Measurements from ENCODE around the gene SLC35E4. TPM values are rescaled to one million over a fixed set of nuclear protein-coding genes. Genes with fewer than 3 reads are reported as not detected.
A peak's percentile ranks its signal among the peaks of the same experiment; 100 is the strongest.

The SLC35E4 gene
- total and polyA plus RNA-seq, 4 donors: 2.1 to 6.2 (median 3.7) TPM

DNA sequence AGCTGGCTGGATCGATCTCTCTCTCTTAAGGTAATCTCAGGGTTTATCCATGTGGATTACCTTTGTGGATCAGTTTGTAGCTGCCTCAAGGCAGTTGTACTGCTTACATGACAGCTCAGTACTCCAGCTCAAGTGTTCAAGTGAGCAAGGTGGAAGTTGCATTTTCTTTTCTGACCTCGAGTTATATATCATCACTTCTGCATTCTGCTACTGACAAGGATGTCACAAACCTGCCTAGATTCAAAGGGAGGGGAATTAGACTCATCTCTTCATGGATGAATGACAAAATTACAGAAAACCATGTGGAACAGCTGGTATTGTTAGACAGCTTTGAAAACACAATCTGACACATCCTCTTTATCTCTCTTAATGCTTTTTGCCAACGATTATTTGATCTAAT is 34.7 kb upstream of the SLC35E4 start:
- H3K4me3 ChIP-seq (ENCODE audit: low read length in 2 of 2): no peak overlapping the region
- DNase-seq (no peak), ATAC-seq (ENCODE audit: low FRiP score) (no peak)
- no peaks in the 10 kb centered on the region for H3K36me3 ChIP-seq (ENCODE audit: control insufficient read depth in 1 of 2, insufficient read depth in 2 of 2, low read length in 1 of 2)
- 64 to 68% methylated on average over 3 of the region's 3 CpGs for WGBS, 2 donors
- intact Hi-C loops (cut with DNase I): no loop called here
- no peak overlapping the region for H3K27ac ChIP-seq (ENCODE audit: low read depth in 1 of 2, low read length in 2 of 2)
- H3K4me1 ChIP-seq (ENCODE audit: control insufficient read depth in 1 of 2, insufficient read depth in 2 of 2, low read length in 2 of 2): no peaks in the 10 kb centered on the region
- no peaks in the 10 kb centered on the region for H3K27me3 ChIP-seq (ENCODE audit: control insufficient read depth in 1 of 2, insufficient read depth in 2 of 2, low read length in 1 of 2)
- H3K9me3 ChIP-seq (ENCODE audit: control insufficient read depth, low read length): no peaks in the 10 kb centered on the region

GRCh38 chr22:30601464-30601863 is 34.1 kb upstream of the SLC35E4 start:
- 82% methylated on average over 5 of the region's 5 CpGs for WGBS, 2 donors

DNA sequence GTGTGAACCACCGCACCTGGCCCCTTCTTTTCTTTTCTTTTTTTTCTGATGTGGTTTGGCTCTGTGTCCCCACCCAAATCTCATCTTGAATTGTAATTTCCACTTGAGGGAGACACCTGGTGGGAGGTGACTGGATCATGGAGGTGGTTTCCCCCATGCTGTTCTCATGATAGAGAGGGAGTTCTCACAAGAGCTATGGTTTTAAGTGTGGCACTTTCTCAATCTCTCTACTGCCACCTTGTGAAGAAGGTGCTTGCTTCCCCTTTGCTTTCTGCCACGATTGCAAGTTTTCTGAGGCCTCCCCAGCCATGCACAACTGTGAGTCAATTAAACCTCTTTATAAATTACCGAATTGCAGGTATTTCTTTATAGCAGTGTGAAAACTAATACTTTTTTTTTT is 33.5 kb upstream of the SLC35E4 start:
- H3K36me3 ChIP-seq (ENCODE audit: control insufficient read depth in 1 of 2, insufficient read depth in 2 of 2, low read length in 1 of 2): no peaks in the 10 kb centered on the region
- DNase-seq (no peak), ATAC-seq (ENCODE audit: low FRiP score) (no peak)
- no peak overlapping the region for H3K27ac ChIP-seq (ENCODE audit: low read depth in 1 of 2, low read length in 2 of 2)
- H3K4me1 ChIP-seq (ENCODE audit: control insufficient read depth in 1 of 2, insufficient read depth in 2 of 2, low read length in 2 of 2): no peaks in the 10 kb centered on the region
- H3K27me3 ChIP-seq (ENCODE audit: control insufficient read depth in 1 of 2, insufficient read depth in 2 of 2, low read length in 1 of 2): no peaks in the 10 kb centered on the region
- 55 to 65% methylated on average over 3 of the region's 3 CpGs for WGBS, 2 donors
- intact Hi-C loops (cut with DNase I): no loop called here
- no peaks in the 10 kb centered on the region for H3K9me3 ChIP-seq (ENCODE audit: control insufficient read depth, low read length)
- no peak overlapping the region for H3K4me3 ChIP-seq (ENCODE audit: low read length in 2 of 2)

More at GRCh38 chr22:30601464-30601863, 34.1 kb upstream of the SLC35E4 start:
- Histone ChIP-seq H3K27me3 (ENCODE audit: control insufficient read depth in 1 of 2, insufficient read depth in 2 of 2, low read length in 1 of 2) (no peaks in the 10 kb centered on the region), H3K9me3 (ENCODE audit: control insufficient read depth, low read length) (no peaks in the 10 kb centered on the region), H3K27ac (ENCODE audit: low read depth in 1 of 2, low read length in 2 of 2) (no peak overlapping the region), H3K4me1 (ENCODE audit: control insufficient read depth in 1 of 2, insufficient read depth in 2 of 2, low read length in 2 of 2) (no peaks in the 10 kb centered on the region), H3K4me3 (ENCODE audit: low read length in 2 of 2) (no peak overlapping the region), H3K36me3 (ENCODE audit: control insufficient read depth in 1 of 2, insufficient read depth in 2 of 2, low read length in 1 of 2) (no peaks in the 10 kb centered on the region)
- ATAC-seq (ENCODE audit: low FRiP score): no peak
- no peak for DNase-seq
- intact Hi-C loops (cut with DNase I): no loop called here

- DNase-seq (no peak), ATAC-seq (ENCODE audit: low FRiP score) (no peak)
- H3K36me3 ChIP-seq (ENCODE audit: control insufficient read depth in 1 of 2, insufficient read depth in 2 of 2, low read length in 1 of 2): no peaks in the 10 kb centered on the region
- no peaks in the 10 kb centered on the region for H3K9me3 ChIP-seq (ENCODE audit: control insufficient read depth, low read length)
- no peak overlapping the region for H3K4me3 ChIP-seq (ENCODE audit: low read length in 2 of 2)
- WGBS, 2 donors: 68 to 71% methylated on average over 3 of the region's 3 CpGs
- H3K27me3 ChIP-seq (ENCODE audit: control insufficient read depth in 1 of 2, insufficient read depth in 2 of 2, low read length in 1 of 2): no peaks in the 10 kb centered on the region
- no peak overlapping the region for H3K27ac ChIP-seq (ENCODE audit: low read depth in 1 of 2, low read length in 2 of 2)
- no peaks in the 10 kb centered on the region for H3K4me1 ChIP-seq (ENCODE audit: control insufficient read depth in 1 of 2, insufficient read depth in 2 of 2, low read length in 2 of 2)
- intact Hi-C loops (cut with DNase I): no loop called here
Measured at GRCh38 chr22:30603801-30604200, 31.8 kb upstream of the SLC35E4 start.

- no peak for ATAC-seq (ENCODE audit: low FRiP score)
- no peak for DNase-seq
- Histone ChIP-seq H3K4me3 (ENCODE audit: low read length in 2 of 2) (no peak overlapping the region), H3K4me1 (ENCODE audit: control insufficient read depth in 1 of 2, insufficient read depth in 2 of 2, low read length in 2 of 2) (no peaks in the 10 kb centered on the region), H3K27me3 (ENCODE audit: control insufficient read depth in 1 of 2, insufficient read depth in 2 of 2, low read length in 1 of 2) (no peaks in the 10 kb centered on the region), H3K36me3 (ENCODE audit: control insufficient read depth in 1 of 2, insufficient read depth in 2 of 2, low read length in 1 of 2) (no peaks in the 10 kb centered on the region), H3K9me3 (ENCODE audit: control insufficient read depth, low read length) (no peaks in the 10 kb centered on the region), H3K27ac (ENCODE audit: low read depth in 1 of 2, low read length in 2 of 2) (no peak overlapping the region)
- 69 to 74% methylated on average over 2 of the region's 2 CpGs for WGBS, 2 donors
- intact Hi-C loops (cut with DNase I): no loop called here
Measured at GRCh38 chr22:30604723-30605122, 30.9 kb upstream of the SLC35E4 start.

DNA sequence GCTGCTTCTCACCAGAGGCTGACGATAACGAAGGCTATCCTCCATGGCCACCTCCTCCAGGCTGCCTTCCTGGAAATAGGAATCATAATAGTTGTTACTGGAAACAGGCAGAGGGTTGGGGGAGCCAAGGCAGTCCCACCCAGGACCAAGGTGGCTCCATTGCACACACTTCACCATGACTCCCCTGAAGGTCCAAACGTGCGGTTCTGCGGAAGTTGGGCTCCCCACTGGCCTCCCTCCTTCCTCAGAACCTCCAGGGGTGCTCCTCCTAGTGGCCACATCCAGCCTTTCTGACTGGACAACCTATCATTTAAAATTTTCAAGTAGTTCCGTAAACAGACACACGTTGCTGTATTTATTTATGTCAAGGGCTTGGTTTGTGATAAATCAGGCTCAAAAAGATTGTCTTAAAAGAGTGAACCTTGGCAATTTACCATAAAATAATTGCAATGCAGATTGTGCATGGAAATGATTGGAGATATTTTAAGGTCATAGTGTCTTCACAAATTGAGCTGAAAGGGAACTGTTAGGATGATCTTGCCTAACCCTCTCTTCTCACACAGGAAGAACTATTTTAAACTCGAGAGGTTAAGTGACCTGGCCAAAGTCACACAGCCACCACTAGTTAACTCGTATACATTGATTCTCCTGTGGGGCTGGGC is 30.0 kb upstream of the SLC35E4 start:
- 24 to 25% methylated on average over 9 of the region's 9 CpGs for WGBS, 2 donors
- no peaks in the 10 kb centered on the region for H3K36me3 ChIP-seq (ENCODE audit: control insufficient read depth in 1 of 2, insufficient read depth in 2 of 2, low read length in 1 of 2)
- no peaks in the 10 kb centered on the region for H3K27me3 ChIP-seq (ENCODE audit: control insufficient read depth in 1 of 2, insufficient read depth in 2 of 2, low read length in 1 of 2)
- no peaks in the 10 kb centered on the region for H3K4me1 ChIP-seq (ENCODE audit: control insufficient read depth in 1 of 2, insufficient read depth in 2 of 2, low read length in 2 of 2)
- intact Hi-C loops (cut with DNase I): no loop called here
- DNase-seq: peak in 1 of 2 donors; percentile 73
- no peaks in the 10 kb centered on the region for H3K9me3 ChIP-seq (ENCODE audit: control insufficient read depth, low read length)
- H3K27ac ChIP-seq (ENCODE audit: low read depth in 1 of 2, low read length in 2 of 2): no peak overlapping the region
- no peak overlapping the region for H3K4me3 ChIP-seq (ENCODE audit: low read length in 2 of 2)
- ATAC-seq (ENCODE audit: low FRiP score): no peak

GRCh38 chr22:30606455-30607299 is 28.9 kb upstream of the SLC35E4 start, which contains the start of gene TCN2:
TCN2 (plus strand) TSS chr22:30607174; CDS start chr22:30607332, 158 bp downstream.
- Histone ChIP-seq H3K4me1 (ENCODE audit: control insufficient read depth in 1 of 2, insufficient read depth in 2 of 2, low read length in 2 of 2) (no peaks in the 10 kb centered on the region), H3K27ac (ENCODE audit: low read depth in 1 of 2, low read length in 2 of 2) (no peak within 1 kb of the TSS), H3K4me3 (ENCODE audit: low read length in 2 of 2) (peak within 1 kb of the TSS; percentile 3 to 53), H3K36me3 (ENCODE audit: control insufficient read depth in 1 of 2, insufficient read depth in 2 of 2, low read length in 1 of 2) (no peaks in the 10 kb centered on the region), H3K27me3 (ENCODE audit: control insufficient read depth in 1 of 2, insufficient read depth in 2 of 2, low read length in 1 of 2) (no peaks in the 10 kb centered on the region), H3K9me3 (ENCODE audit: control insufficient read depth, low read length) (no peaks in the 10 kb centered on the region)
- intact Hi-C loops (cut with DNase I): no loop called here
- DNase-seq (peak; percentile 83), ATAC-seq (ENCODE audit: low FRiP score) (peak; percentile 86)
- 1% methylated on average over 24 of the region's 24 CpGs for WGBS, 2 donors

- no peaks in the 10 kb centered on the region for H3K4me1 ChIP-seq (ENCODE audit: control insufficient read depth in 1 of 2, insufficient read depth in 2 of 2, low read length in 2 of 2)
- no peak overlapping the region for H3K27ac ChIP-seq (ENCODE audit: low read depth in 1 of 2, low read length in 2 of 2)
- H3K36me3 ChIP-seq (ENCODE audit: control insufficient read depth in 1 of 2, insufficient read depth in 2 of 2, low read length in 1 of 2): no peaks in the 10 kb centered on the region
- ATAC-seq (ENCODE audit: low FRiP score) (no peak), DNase-seq (no peak)
- WGBS, 2 donors: 77 to 79% methylated on average over 7 of the region's 7 CpGs
- no peaks in the 10 kb centered on the region for H3K27me3 ChIP-seq (ENCODE audit: control insufficient read depth in 1 of 2, insufficient read depth in 2 of 2, low read length in 1 of 2)
- intact Hi-C loops (cut with DNase I): no loop called here
- peak overlapping the region in 1 of 2 donors; percentile 53 for H3K4me3 ChIP-seq (ENCODE audit: low read length in 2 of 2)
- no peaks in the 10 kb centered on the region for H3K9me3 ChIP-seq (ENCODE audit: control insufficient read depth, low read length)
Measured at GRCh38 chr22:30607300-30607930, 28.2 kb upstream of the SLC35E4 start.

Data from aorta (tissue), 5 donors.